Measurements from ENCODE around the gene ERBB3.

DNA sequence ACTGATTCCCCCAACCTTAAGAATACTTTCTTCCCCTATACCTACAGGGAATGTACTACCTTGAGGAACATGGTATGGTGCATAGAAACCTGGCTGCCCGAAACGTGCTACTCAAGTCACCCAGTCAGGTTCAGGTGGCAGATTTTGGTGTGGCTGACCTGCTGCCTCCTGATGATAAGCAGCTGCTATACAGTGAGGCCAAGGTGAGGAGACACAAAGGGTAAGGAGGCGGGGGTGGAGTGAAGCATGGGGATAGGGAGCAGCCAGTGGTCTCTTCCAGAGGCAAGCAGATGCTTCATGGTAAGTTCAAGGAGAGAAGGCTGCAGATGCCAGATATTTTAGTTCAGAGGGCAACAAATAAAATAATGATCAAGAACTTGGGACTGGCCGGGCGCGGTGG, 17.8 kb downstream of the ERBB3 start:
- no peak for TF ChIP-seq POLR2A (IDR thresholded peaks at IDR 0.05)
- no peak for TF ChIP-seq POLR2AphosphoS5 (IDR thresholded peaks at IDR 0.05)
- TF ChIP-seq, protein P1, sequence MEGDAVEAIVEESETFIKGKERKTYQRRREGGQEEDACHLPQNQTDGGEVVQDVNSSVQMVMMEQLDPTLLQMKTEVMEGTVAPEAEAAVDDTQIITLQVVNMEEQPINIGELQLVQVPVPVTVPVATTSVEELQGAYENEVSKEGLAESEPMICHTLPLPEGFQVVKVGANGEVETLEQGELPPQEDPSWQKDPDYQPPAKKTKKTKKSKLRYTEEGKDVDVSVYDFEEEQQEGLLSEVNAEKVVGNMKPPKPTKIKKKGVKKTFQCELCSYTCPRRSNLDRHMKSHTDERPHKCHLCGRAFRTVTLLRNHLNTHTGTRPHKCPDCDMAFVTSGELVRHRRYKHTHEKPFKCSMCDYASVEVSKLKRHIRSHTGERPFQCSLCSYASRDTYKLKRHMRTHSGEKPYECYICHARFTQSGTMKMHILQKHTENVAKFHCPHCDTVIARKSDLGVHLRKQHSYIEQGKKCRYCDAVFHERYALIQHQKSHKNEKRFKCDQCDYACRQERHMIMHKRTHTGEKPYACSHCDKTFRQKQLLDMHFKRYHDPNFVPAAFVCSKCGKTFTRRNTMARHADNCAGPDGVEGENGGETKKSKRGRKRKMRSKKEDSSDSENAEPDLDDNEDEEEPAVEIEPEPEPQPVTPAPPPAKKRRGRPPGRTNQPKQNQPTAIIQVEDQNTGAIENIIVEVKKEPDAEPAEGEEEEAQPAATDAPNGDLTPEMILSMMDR (IDR thresholded peaks at IDR 0.05), result no peak
- TF ChIP-seq EP300 (IDR thresholded peaks at IDR 0.05), result no peak

All from stomach (tissue), 4 donors.